Aorta (tissue), 5 donors: ENCODE results near the gene PRDM10. TPM values are rescaled to one million over a fixed set of nuclear protein-coding genes. Genes with fewer than 3 reads are reported as not detected.

Experiments
- ATAC-seq: fragments of 200-7000 bp; cut with Tn5 transposase; one replicate; pipeline ENCODE4 v1.9.1; 2022; ENCODE audit warnings: moderate library complexity; ENCODE audit not compliant: low FRiP score
- DNase-seq, 2 donors: peaks; one replicate each; pipeline ENCODE4 v3.0.0-alpha.2; 2020
- H3K27ac ChIP-seq, 2 donors: one replicate each; pipeline ENCODE4 v1.5.1; 2013; ENCODE audit warnings: low read length in 2 of 2, mild to moderate bottlenecking in 2 of 2, moderate library complexity in 2 of 2, control low read depth in 1 of 2, inconsistent platforms in 1 of 2, low read depth in 1 of 2
- H3K27me3 ChIP-seq, 2 donors: one replicate each; pipeline ENCODE4 v1.6.1; 2013; ENCODE audit warnings: control low read depth in 1 of 2, low read length in 1 of 2, mild to moderate bottlenecking in 1 of 2, moderate library complexity in 1 of 2; ENCODE audit not compliant: insufficient read depth in 2 of 2, control insufficient read depth in 1 of 2
- H3K36me3 ChIP-seq, 2 donors: one replicate each; pipeline ENCODE4 v1.6.1; 2013; ENCODE audit warnings: control low read depth in 1 of 2, low read length in 1 of 2, mild to moderate bottlenecking in 1 of 2; ENCODE audit not compliant: insufficient read depth in 2 of 2, control insufficient read depth in 1 of 2
- H3K4me1 ChIP-seq, 2 donors: one replicate each; pipeline ENCODE4 v1.6.1; 2013; ENCODE audit warnings: low read length in 2 of 2, control low read depth in 1 of 2, mild to moderate bottlenecking in 1 of 2, moderate library complexity in 1 of 2; ENCODE audit not compliant: insufficient read depth in 2 of 2, control insufficient read depth in 1 of 2
- H3K4me3 ChIP-seq, 2 donors: one replicate each; pipeline ENCODE4 v1.5.1; 2013; ENCODE audit warnings: low read length in 2 of 2, control low read depth in 1 of 2, mild to moderate bottlenecking in 1 of 2
- H3K9me3 ChIP-seq: one replicate; pipeline ENCODE4 v1.6.1; 2013; ENCODE audit warnings: mild to moderate bottlenecking, low read length; ENCODE audit not compliant: control insufficient read depth
- WGBS, 2 donors: extraction: QIAGEN DNeasy Blood & Tissue Kit; methylation state at CpG; one replicate each; pipeline ENCODE4 v1.1.7; 2013; 5-methylcytosine and 5-hydroxymethylcytosine counted together
- intact Hi-C, 2 donors: fragments of 100-400 bp; cut with DNase I; formaldehyde crosslinking; loops; one replicate each; pipeline versions ENCODE4 v1.14.2 to v1.15.0; 2022
- polyA plus RNA-seq, 2 donors: library from polyadenylated mRNA; stranded (reverse); fragments of 200-250 nt; gene quantifications; one replicate each; pipeline ENCODE4 v1.2.3, GENCODE V29; 2013
- total RNA-seq, 2 donors: library from RNA; stranded (reverse); fragmentation: NEBNext Ultra II Directional; extraction: Animal tissue kit (Norgen Biotek cat#: 25700); gene quantifications; one replicate each; pipeline ENCODE4 v1.2.1, GENCODE V29; 2021
- donor health status: healthy with polysubstance abuse.
- donor health status: Bipolar disorder and iron deficiency.
- donor health status: DM: no; HTN: no; CAD: no.
- donor health status: DM: no; HTN: no; CAD: no.
- donor health status: DM: yes; HTN: yes; CAD: no.

The PRDM10 gene
- total and polyA plus RNA-seq, 4 donors: 1.5 to 14.9 (median 5.1) TPM

GRCh38 chr11:129995163-129995562 is 7.5 kb downstream of the PRDM10 start:
- Histone ChIP-seq H3K27me3 (no peaks in the 10 kb centered on the region), H3K27ac (no peak overlapping the region), H3K4me3 (no peak overlapping the region), H3K4me1 (no peaks in the 10 kb centered on the region), H3K9me3 (no peaks in the 10 kb centered on the region), H3K36me3 (no peaks in the 10 kb centered on the region)
- intact Hi-C loops: no loop called here
- ATAC-seq (no peak), DNase-seq (no peak)
- WGBS, 2 donors: 85 to 87% methylated on average over 4 of the region's 4 CpGs

GRCh38 chr11:129992161-129992944 is 10.3 kb downstream of the PRDM10 start:
- Histone ChIP-seq H3K4me1 (no peaks in the 10 kb centered on the region), H3K27me3 (no peaks in the 10 kb centered on the region), H3K4me3 (no peak overlapping the region), H3K27ac (no peak overlapping the region), H3K9me3 (no peaks in the 10 kb centered on the region), H3K36me3 (no peaks in the 10 kb centered on the region)
- intact Hi-C loops: no loop called here
- WGBS, 2 donors: 35 to 43% methylated on average over 6 of the region's 6 CpGs
- DNase-seq (no peak), ATAC-seq (no peak)

GRCh38 chr11:129989149-129989813 is 13.4 kb downstream of the PRDM10 start:
- no peaks in the 10 kb centered on the region for H3K36me3 ChIP-seq
- WGBS, 2 donors: 44 to 52% methylated on average over 3 of the region's 3 CpGs
- H3K9me3 ChIP-seq: no peaks in the 10 kb centered on the region
- H3K27me3 ChIP-seq: no peaks in the 10 kb centered on the region
- DNase-seq: no peak
- intact Hi-C loops: no loop called here
- H3K27ac ChIP-seq: no peak overlapping the region
- H3K4me3 ChIP-seq: no peak overlapping the region
- ATAC-seq: no peak
- H3K4me1 ChIP-seq: no peaks in the 10 kb centered on the region

GRCh38 chr11:129987950-129988349 is 14.7 kb downstream of the PRDM10 start:
- H3K4me3 ChIP-seq: no peak overlapping the region
- intact Hi-C loops: no loop called here
- H3K27ac ChIP-seq: no peak overlapping the region
- DNase-seq (no peak), ATAC-seq (no peak)
- H3K27me3 ChIP-seq: no peaks in the 10 kb centered on the region
- 98 to 100% methylated on average over 3 of the region's 3 CpGs for WGBS, 2 donors
- H3K36me3 ChIP-seq: no peaks in the 10 kb centered on the region
- H3K9me3 ChIP-seq: no peaks in the 10 kb centered on the region
- H3K4me1 ChIP-seq: no peaks in the 10 kb centered on the region

GRCh38 chr11:129985823-129986222 is 16.8 kb downstream of the PRDM10 start:
- H3K9me3 ChIP-seq: no peaks in the 10 kb centered on the region
- intact Hi-C loops: no loop called here
- H3K4me3 ChIP-seq: no peak overlapping the region
- WGBS, 2 donors: 97 to 98% methylated on average over 3 of the region's 3 CpGs
- ATAC-seq: no peak
- H3K27me3 ChIP-seq: no peaks in the 10 kb centered on the region
- DNase-seq: no peak
- H3K36me3 ChIP-seq: no peaks in the 10 kb centered on the region
- no peaks in the 10 kb centered on the region for H3K4me1 ChIP-seq
- H3K27ac ChIP-seq: no peak overlapping the region

- no peaks in the 10 kb centered on the region for H3K4me1 ChIP-seq
- no peak overlapping the region for H3K4me3 ChIP-seq
- no peak overlapping the region for H3K27ac ChIP-seq
- intact Hi-C loops: no loop called here
- ATAC-seq (no peak), DNase-seq (no peak)
- no peaks in the 10 kb centered on the region for H3K36me3 ChIP-seq
- WGBS, 2 donors: 83 to 87% methylated on average over 8 of the region's 8 CpGs
- no peaks in the 10 kb centered on the region for H3K27me3 ChIP-seq
- no peaks in the 10 kb centered on the region for H3K9me3 ChIP-seq
Observed at GRCh38 chr11:129980086-129980485, 22.5 kb downstream of the PRDM10 start.

GRCh38 chr11:129979046-129979605 is 23.5 kb downstream of the PRDM10 start:
- no peak overlapping the region for H3K4me3 ChIP-seq
- no peak overlapping the region for H3K27ac ChIP-seq
- intact Hi-C loops: no loop called here
- no peak for ATAC-seq
- no peaks in the 10 kb centered on the region for H3K36me3 ChIP-seq
- no peak for DNase-seq
- H3K4me1 ChIP-seq: no peaks in the 10 kb centered on the region
- H3K27me3 ChIP-seq: no peaks in the 10 kb centered on the region
- WGBS, 2 donors: 72 to 76% methylated on average over 7 of the region's 7 CpGs
- no peaks in the 10 kb centered on the region for H3K9me3 ChIP-seq

- WGBS, 2 donors: 95 to 96% methylated on average over 6 of the region's 6 CpGs
- Histone ChIP-seq H3K27ac (no peak overlapping the region), H3K9me3 (no peaks in the 10 kb centered on the region), H3K4me1 (no peaks in the 10 kb centered on the region), H3K27me3 (no peaks in the 10 kb centered on the region), H3K36me3 (no peaks in the 10 kb centered on the region), H3K4me3 (no peak overlapping the region)
- ATAC-seq: no peak
- intact Hi-C loops: no loop called here
- no peak for DNase-seq
Observed at GRCh38 chr11:129978447-129978846, 24.2 kb downstream of the PRDM10 start.

- Histone ChIP-seq H3K36me3 (no peaks in the 10 kb centered on the region), H3K27me3 (no peaks in the 10 kb centered on the region), H3K4me1 (no peaks in the 10 kb centered on the region), H3K9me3 (no peaks in the 10 kb centered on the region), H3K27ac (no peak overlapping the region), H3K4me3 (no peak overlapping the region)
- DNase-seq (no peak), ATAC-seq (no peak)
- 81 to 85% methylated on average over 6 of the region's 6 CpGs for WGBS, 2 donors
- intact Hi-C loops: no loop called here
Observed at GRCh38 chr11:129976328-129976727, 26.3 kb downstream of the PRDM10 start.
